ENCODE data around the gene SEC23B. TPM values are rescaled to one million over a fixed set of nuclear protein-coding genes. Genes with fewer than 3 reads are reported as not detected.
"Not testable (repeated sequence)": the region's sequence is repeated elsewhere in the genome, so short reads cannot be mapped to it uniquely, and the experiment has no call there.

SEC23B gene
- polyA plus RNA-seq, 3 donors: 38.9 to 88.1 (median 68.4) TPM

DNA sequence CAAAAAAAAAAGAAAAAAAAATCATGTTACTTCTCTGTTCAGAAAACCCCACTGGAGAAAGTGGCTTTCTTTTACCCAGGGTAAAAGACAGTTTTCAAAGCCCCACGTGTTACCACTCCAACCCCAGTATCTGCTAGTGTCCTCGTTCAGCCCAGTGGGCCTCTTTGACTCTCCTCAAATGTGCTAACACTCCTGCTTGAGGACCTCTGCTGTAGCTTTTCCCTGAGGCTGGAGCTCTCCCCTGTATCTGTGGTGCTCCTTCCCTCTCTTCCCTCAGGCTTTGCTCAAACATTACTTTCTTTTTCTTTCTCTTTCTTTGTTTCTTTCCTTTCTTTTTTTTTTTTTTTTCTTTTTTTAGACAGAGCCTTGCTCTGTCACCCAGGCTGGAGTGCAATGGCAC lies 15.3 kb downstream of the SEC23B start:
- peaks cover 65 to 86% of the 10 kb centered on the region in 2 donors for H3K36me3 ChIP-seq (replicated peaks in 1 of 2; ENCODE audit: control insufficient read depth in 1 of 2, insufficient read depth in 2 of 2, low read length in 2 of 2)
- DNase-seq: no peak
- H3K4me1 Mint-ChIP-seq: no peaks in the 10 kb centered on the region
- H3K27me3 ChIP-seq (ENCODE audit: control insufficient read depth in 2 of 2, insufficient read depth in 2 of 2, low read length in 2 of 2): no peaks in the 10 kb centered on the region
- TF ChIP-seq, protein P1, sequence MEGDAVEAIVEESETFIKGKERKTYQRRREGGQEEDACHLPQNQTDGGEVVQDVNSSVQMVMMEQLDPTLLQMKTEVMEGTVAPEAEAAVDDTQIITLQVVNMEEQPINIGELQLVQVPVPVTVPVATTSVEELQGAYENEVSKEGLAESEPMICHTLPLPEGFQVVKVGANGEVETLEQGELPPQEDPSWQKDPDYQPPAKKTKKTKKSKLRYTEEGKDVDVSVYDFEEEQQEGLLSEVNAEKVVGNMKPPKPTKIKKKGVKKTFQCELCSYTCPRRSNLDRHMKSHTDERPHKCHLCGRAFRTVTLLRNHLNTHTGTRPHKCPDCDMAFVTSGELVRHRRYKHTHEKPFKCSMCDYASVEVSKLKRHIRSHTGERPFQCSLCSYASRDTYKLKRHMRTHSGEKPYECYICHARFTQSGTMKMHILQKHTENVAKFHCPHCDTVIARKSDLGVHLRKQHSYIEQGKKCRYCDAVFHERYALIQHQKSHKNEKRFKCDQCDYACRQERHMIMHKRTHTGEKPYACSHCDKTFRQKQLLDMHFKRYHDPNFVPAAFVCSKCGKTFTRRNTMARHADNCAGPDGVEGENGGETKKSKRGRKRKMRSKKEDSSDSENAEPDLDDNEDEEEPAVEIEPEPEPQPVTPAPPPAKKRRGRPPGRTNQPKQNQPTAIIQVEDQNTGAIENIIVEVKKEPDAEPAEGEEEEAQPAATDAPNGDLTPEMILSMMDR (IDR thresholded peaks at IDR 0.05): no peak
- H3K79me2 ChIP-seq (ENCODE audit: insufficient read depth, low read length): peaks cover 36% of the 10 kb centered on the region
- H3K4me3 Mint-ChIP-seq: no peak overlapping the region
- H2AFZ ChIP-seq (ENCODE audit: insufficient read depth, low read depth, low read length, poor library complexity, severe bottlenecking): no peak overlapping the region
- no peak overlapping the region for H3K4me2 ChIP-seq (replicated peaks; ENCODE audit: extremely low read depth, low read length, poor library complexity, severe bottlenecking)
- H3K27ac ChIP-seq (ENCODE audit: low read depth in 1 of 2, low read length in 2 of 2): no peak overlapping the region
- no peak overlapping the region for H3K9ac ChIP-seq (ENCODE audit: insufficient read depth, low read length, poor library complexity, severe bottlenecking)
- no peaks in the 10 kb centered on the region for H3K4me1 ChIP-seq (ENCODE audit: control insufficient read depth in 1 of 2, insufficient read depth in 2 of 2, low read length in 2 of 2)
- intact Hi-C loops (cut with micrococcal nuclease): no loop called here
- no peaks in the 10 kb centered on the region for H3K9me3 ChIP-seq (replicated peaks in 1 of 2; ENCODE audit: control insufficient read depth in 1 of 2, insufficient read depth in 1 of 2, low read length in 2 of 2)
- H3K36me3 Mint-ChIP-seq: peaks cover 42 to 53% of the 10 kb centered on the region in 2 donors
- no peaks in the 10 kb centered on the region for H3K9me3 Mint-ChIP-seq
- peaks cover 0 to 1% (median 0%) of the 10 kb centered on the region in 3 donors for H3K27me3 Mint-ChIP-seq (ENCODE audit: low read depth in 3 of 3)
- 100% methylated on average over 1 of the region's 2 CpGs for WGBS (ENCODE audit: insufficient coverage)
- peak overlapping the region in 1 of 7 donors; percentile 27 for H3K27ac Mint-ChIP-seq
- H4K20me1 ChIP-seq (ENCODE audit: insufficient read depth, low read length): peaks cover 4% of the 10 kb centered on the region
- no peak overlapping the region for H3K4me3 ChIP-seq (replicated peaks in 1 of 3; ENCODE audit: low read depth in 2 of 3, low read length in 3 of 3)

DNA sequence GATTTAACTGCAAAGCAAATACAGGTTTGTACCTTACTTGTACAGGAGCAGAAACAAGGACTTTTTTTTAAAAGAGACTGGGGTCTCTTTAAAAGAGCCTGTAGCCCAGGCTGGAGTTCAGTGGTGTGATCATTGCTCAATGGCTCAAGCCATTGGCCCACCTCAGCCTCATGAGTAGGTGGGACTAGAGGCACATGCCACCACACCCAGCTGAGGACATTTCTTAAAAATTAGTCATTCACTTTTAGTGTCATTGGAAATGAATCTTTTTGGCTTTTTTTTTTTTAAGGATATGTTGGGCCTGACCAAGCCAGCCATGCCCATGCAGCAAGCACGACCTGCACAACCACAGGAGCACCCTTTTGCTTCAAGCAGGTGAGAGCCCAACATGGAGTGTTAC lies 16.9 kb downstream of the SEC23B start:
- TF ChIP-seq, protein P1 (IDR thresholded peaks at IDR 0.05): no peak
- intact Hi-C loops (cut with micrococcal nuclease): no loop called here
- peaks cover 80 to 89% of the 10 kb centered on the region in 2 donors for H3K36me3 ChIP-seq (replicated peaks in 1 of 2; ENCODE audit: control insufficient read depth in 1 of 2, insufficient read depth in 2 of 2, low read length in 2 of 2)

GRCh38 chr20:18526761-18527160 lies 19.0 kb downstream of the SEC23B start:
- H3K27ac Mint-ChIP-seq: peak overlapping the region in 1 of 7 donors; percentile 44

More for the DNA sequence above, 16.9 kb downstream of the SEC23B start:
- H3K4me3 Mint-ChIP-seq: no peak overlapping the region
- no peak overlapping the region for H2AFZ ChIP-seq (ENCODE audit: insufficient read depth, low read depth, low read length, poor library complexity, severe bottlenecking)
- no peak for DNase-seq
- no peaks in the 10 kb centered on the region for H3K4me1 ChIP-seq (ENCODE audit: control insufficient read depth in 1 of 2, insufficient read depth in 2 of 2, low read length in 2 of 2)
- WGBS (ENCODE audit: insufficient coverage): no CpG with 5 or more reads among the region's 1 CpG
- H3K4me3 ChIP-seq (replicated peaks in 1 of 3; ENCODE audit: low read depth in 2 of 3, low read length in 3 of 3): no peak overlapping the region
- H3K9me3 Mint-ChIP-seq: no peaks in the 10 kb centered on the region
- H4K20me1 ChIP-seq (ENCODE audit: insufficient read depth, low read length): peaks cover 8% of the 10 kb centered on the region
- peak overlapping the region in 1 of 7 donors; percentile 27 for H3K27ac Mint-ChIP-seq
- no peaks in the 10 kb centered on the region for H3K4me1 Mint-ChIP-seq
- no peak overlapping the region for H3K4me2 ChIP-seq (replicated peaks; ENCODE audit: extremely low read depth, low read length, poor library complexity, severe bottlenecking)
- H3K27me3 Mint-ChIP-seq (ENCODE audit: low read depth in 3 of 3): peaks cover 0 to 1% (median 0%) of the 10 kb centered on the region in 3 donors
- H3K27me3 ChIP-seq (ENCODE audit: control insufficient read depth in 2 of 2, insufficient read depth in 2 of 2, low read length in 2 of 2): no peaks in the 10 kb centered on the region
- peaks cover 58 to 68% of the 10 kb centered on the region in 2 donors for H3K36me3 Mint-ChIP-seq
- no peak overlapping the region for H3K9ac ChIP-seq (ENCODE audit: insufficient read depth, low read length, poor library complexity, severe bottlenecking)
- peaks cover 26% of the 10 kb centered on the region for H3K79me2 ChIP-seq (ENCODE audit: insufficient read depth, low read length)
- no peak overlapping the region for H3K27ac ChIP-seq (ENCODE audit: low read depth in 1 of 2, low read length in 2 of 2)
- H3K9me3 ChIP-seq (replicated peaks in 1 of 2; ENCODE audit: control insufficient read depth in 1 of 2, insufficient read depth in 1 of 2, low read length in 2 of 2): no peaks in the 10 kb centered on the region

More at GRCh38 chr20:18526761-18527160, 19.0 kb downstream of the SEC23B start:
- H2AFZ ChIP-seq (ENCODE audit: insufficient read depth, low read depth, low read length, poor library complexity, severe bottlenecking); H3K9me3 Mint-ChIP-seq; H3K27ac ChIP-seq (ENCODE audit: low read depth in 1 of 2, low read length in 2 of 2); H3K27me3 ChIP-seq (ENCODE audit: control insufficient read depth in 2 of 2, insufficient read depth in 2 of 2, low read length in 2 of 2); intact Hi-C loops (cut with micrococcal nuclease); H3K9me3 ChIP-seq (replicated peaks in 1 of 2; ENCODE audit: control insufficient read depth in 1 of 2, insufficient read depth in 1 of 2, low read length in 2 of 2); H3K4me3 ChIP-seq (replicated peaks in 1 of 3; ENCODE audit: low read depth in 2 of 3, low read length in 3 of 3); H3K4me2 ChIP-seq (replicated peaks; ENCODE audit: extremely low read depth, low read length, poor library complexity, severe bottlenecking); H3K4me1 Mint-ChIP-seq; H3K4me3 Mint-ChIP-seq; DNase-seq; H3K4me1 ChIP-seq (ENCODE audit: control insufficient read depth in 1 of 2, insufficient read depth in 2 of 2, low read length in 2 of 2); H4K20me1 ChIP-seq (ENCODE audit: insufficient read depth, low read length); H3K9ac ChIP-seq (ENCODE audit: insufficient read depth, low read length, poor library complexity, severe bottlenecking); H3K27me3 Mint-ChIP-seq (ENCODE audit: low read depth in 3 of 3); H3K79me2 ChIP-seq (ENCODE audit: insufficient read depth, low read length): not testable (repeated sequence)
- peaks cover 70 to 87% of the 10 kb centered on the region in 2 donors for H3K36me3 Mint-ChIP-seq
- WGBS (ENCODE audit: insufficient coverage): 98% methylated on average over 7 of the region's 14 CpGs
- H3K36me3 ChIP-seq (replicated peaks in 1 of 2; ENCODE audit: control insufficient read depth in 1 of 2, insufficient read depth in 2 of 2, low read length in 2 of 2): peaks cover 85 to 89% of the 10 kb centered on the region in 2 donors

Measured in CD14-positive monocyte (primary cell).